Measurements from ENCODE around the gene GORASP1. TPM values are rescaled to one million over a fixed set of nuclear protein-coding genes. Genes with fewer than 3 reads are reported as not detected.

GORASP1 gene
- total RNA-seq, 4 donors from 2014 or later: 86.8 to 135 (median 96.3) TPM

DNA sequence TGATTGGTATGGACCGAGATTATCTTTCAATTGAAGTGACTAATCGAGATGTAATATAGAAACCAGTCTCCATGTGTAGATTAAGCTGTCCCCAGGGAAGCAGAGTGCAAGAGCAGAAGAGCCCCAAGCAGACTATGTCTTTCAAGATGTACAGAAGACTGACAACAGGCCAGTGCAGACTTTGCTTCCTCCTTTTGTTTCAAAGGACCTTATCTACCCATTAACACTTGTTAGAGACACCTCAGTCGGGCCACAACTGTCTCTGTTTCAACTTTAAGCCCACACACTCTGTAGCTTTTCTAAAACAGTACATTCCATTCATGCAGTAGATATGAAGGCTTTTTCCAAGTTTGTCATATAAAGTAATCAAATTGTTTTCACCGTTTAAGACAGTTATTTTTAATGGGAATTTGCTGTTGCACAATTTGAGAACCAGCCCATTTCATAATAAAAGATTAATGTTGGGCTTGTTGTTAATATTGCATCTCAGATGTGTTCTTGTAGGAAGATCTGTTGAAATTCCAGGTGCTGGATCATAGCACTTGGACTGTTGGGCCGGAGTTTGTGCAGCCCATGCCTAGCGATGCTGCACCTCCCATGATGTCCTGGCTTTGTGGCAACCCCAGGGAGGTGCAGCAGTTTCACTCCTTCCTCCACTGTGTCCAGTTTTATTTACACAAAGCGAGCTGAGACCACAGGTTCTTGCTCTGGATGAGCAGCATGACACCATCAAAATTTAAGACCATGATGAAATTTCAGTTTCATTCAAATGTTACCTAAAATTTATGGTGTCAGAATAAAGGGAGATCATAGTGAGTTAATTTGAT lies 12.4 kb downstream of the GORASP1 start:
- H3K27ac ChIP-seq: no peak overlapping the region
- in situ Hi-C loops (cut with MboI; ENCODE audit: low pct_ligation_motif_present in 1 of 4, low pct_unique_long_range_greater_than_20kb in 1 of 4, low sequenced_read_pairs in 3 of 4): no loop called here
- WGBS, 2 donors (ENCODE audit: low coverage in 1 of 2): 77% methylated on average over 4 to 7 of the region's 7 CpGs
- H3K4me1 ChIP-seq: no peaks in the 10 kb centered on the region
- peaks cover 0 to 45% (median 14%) of the 10 kb centered on the region in 4 donors for H3K36me3 ChIP-seq
- H3K4me3 ChIP-seq: no peak overlapping the region
- TF ChIP-seq POLR2AphosphoS5 (IDR thresholded peaks at IDR 0.05) (peak in 1 of 3 donors; percentile 19), POLR2A (IDR thresholded peaks at IDR 0.05) (no peak)
- H3K27me3 ChIP-seq: no peaks in the 10 kb centered on the region
- H3K9me3 ChIP-seq: no peaks in the 10 kb centered on the region
- intact Hi-C loops (cut with DNase I; ENCODE audit: low total_unique reads): no loop called here
- no peak for DNase-seq

GRCh38 chr3:39090922-39091321 lies 16.5 kb downstream of the GORASP1 start:
- H3K4me1 ChIP-seq: no peaks in the 10 kb centered on the region
- no peak overlapping the region for H3K4me3 ChIP-seq
- in situ Hi-C loops (cut with MboI; ENCODE audit: low pct_ligation_motif_present in 1 of 4, low pct_unique_long_range_greater_than_20kb in 1 of 4, low sequenced_read_pairs in 3 of 4) (no loop called here), intact Hi-C loops (cut with DNase I; ENCODE audit: low total_unique reads) (no loop called here)
- no peaks in the 10 kb centered on the region for H3K9me3 ChIP-seq
- peaks cover 0 to 54% (median 25%) of the 10 kb centered on the region in 4 donors for H3K36me3 ChIP-seq
- TF ChIP-seq POLR2A (IDR thresholded peaks at IDR 0.05) (no peak), EP300 (IDR thresholded peaks at IDR 0.05; ENCODE audit: low read depth) (no peak), POLR2AphosphoS5 (IDR thresholded peaks at IDR 0.05) (no peak)
- TF ChIP-seq, protein P1, sequence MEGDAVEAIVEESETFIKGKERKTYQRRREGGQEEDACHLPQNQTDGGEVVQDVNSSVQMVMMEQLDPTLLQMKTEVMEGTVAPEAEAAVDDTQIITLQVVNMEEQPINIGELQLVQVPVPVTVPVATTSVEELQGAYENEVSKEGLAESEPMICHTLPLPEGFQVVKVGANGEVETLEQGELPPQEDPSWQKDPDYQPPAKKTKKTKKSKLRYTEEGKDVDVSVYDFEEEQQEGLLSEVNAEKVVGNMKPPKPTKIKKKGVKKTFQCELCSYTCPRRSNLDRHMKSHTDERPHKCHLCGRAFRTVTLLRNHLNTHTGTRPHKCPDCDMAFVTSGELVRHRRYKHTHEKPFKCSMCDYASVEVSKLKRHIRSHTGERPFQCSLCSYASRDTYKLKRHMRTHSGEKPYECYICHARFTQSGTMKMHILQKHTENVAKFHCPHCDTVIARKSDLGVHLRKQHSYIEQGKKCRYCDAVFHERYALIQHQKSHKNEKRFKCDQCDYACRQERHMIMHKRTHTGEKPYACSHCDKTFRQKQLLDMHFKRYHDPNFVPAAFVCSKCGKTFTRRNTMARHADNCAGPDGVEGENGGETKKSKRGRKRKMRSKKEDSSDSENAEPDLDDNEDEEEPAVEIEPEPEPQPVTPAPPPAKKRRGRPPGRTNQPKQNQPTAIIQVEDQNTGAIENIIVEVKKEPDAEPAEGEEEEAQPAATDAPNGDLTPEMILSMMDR (IDR thresholded peaks at IDR 0.05): no peak
- H3K27ac ChIP-seq: no peak overlapping the region
- DNase-seq: no peak
- no peaks in the 10 kb centered on the region for H3K27me3 ChIP-seq
- WGBS, 2 donors (ENCODE audit: low coverage in 1 of 2): 77 to 83% methylated on average over 1 to 2 of the region's 2 CpGs

DNA sequence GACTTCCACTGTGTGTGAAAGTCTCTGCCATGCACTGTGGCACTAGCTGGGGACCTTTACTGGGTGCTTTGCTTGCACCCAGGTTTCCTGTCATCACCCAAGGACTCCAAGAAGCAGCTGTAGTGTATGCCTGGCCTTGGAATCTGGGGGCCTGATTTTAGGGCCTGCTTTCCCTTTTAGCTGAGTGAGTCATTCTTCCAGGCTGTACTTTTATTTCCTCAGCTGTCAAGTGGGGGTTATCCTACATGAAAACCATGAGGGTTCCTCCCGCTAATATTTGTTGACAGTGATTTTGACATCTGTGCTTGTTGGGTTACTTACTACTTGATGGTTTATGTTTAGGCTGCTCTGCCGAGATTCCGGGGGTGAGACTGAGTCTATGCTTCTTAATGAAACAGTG lies 18.5 kb downstream of the GORASP1 start:
- DNase-seq: no peak
- peaks cover 0 to 43% (median 21%) of the 10 kb centered on the region in 4 donors for H3K36me3 ChIP-seq
- H3K4me1 ChIP-seq: no peaks in the 10 kb centered on the region
- no peaks in the 10 kb centered on the region for H3K9me3 ChIP-seq
- TF ChIP-seq POLR2AphosphoS5 (IDR thresholded peaks at IDR 0.05): no peak
- TF ChIP-seq POLR2A (IDR thresholded peaks at IDR 0.05): no peak
- TF ChIP-seq, protein P1 (IDR thresholded peaks at IDR 0.05): no peak
- no peak for TF ChIP-seq EP300 (IDR thresholded peaks at IDR 0.05; ENCODE audit: low read depth)
- intact Hi-C loops (cut with DNase I; ENCODE audit: low total_unique reads): no loop called here
- in situ Hi-C loops (cut with MboI; ENCODE audit: low pct_ligation_motif_present in 1 of 4, low pct_unique_long_range_greater_than_20kb in 1 of 4, low sequenced_read_pairs in 3 of 4): no loop called here
- WGBS, 2 donors (ENCODE audit: low coverage in 1 of 2): 79 to 93% methylated on average over 3 of the region's 3 CpGs
- H3K27me3 ChIP-seq: no peaks in the 10 kb centered on the region
- H3K4me3 ChIP-seq: no peak overlapping the region
- H3K27ac ChIP-seq: no peak overlapping the region

GRCh38 chr3:39088456-39088855 lies 19.0 kb downstream of the GORASP1 start:
- Histone ChIP-seq H3K27ac (no peak overlapping the region), H3K4me1 (no peaks in the 10 kb centered on the region), H3K36me3 (peaks cover 0 to 40% (median 20%) of the 10 kb centered on the region in 4 donors), H3K9me3 (no peaks in the 10 kb centered on the region), H3K4me3 (no peak overlapping the region), H3K27me3 (no peaks in the 10 kb centered on the region)
- 92% methylated on average over 3 of the region's 3 CpGs; no CpG with 5 or more reads in 1 of the 2 donors for WGBS, 2 donors (ENCODE audit: low coverage in 1 of 2)
- no peak for DNase-seq
- in situ Hi-C loops (cut with MboI; ENCODE audit: low pct_ligation_motif_present in 1 of 4, low pct_unique_long_range_greater_than_20kb in 1 of 4, low sequenced_read_pairs in 3 of 4) (no loop called here), intact Hi-C loops (cut with DNase I; ENCODE audit: low total_unique reads) (no loop called here)
- no peak for TF ChIP-seq EP300 (IDR thresholded peaks at IDR 0.05; ENCODE audit: low read depth)
- no peak for TF ChIP-seq POLR2A (IDR thresholded peaks at IDR 0.05)
- TF ChIP-seq, protein P1 (IDR thresholded peaks at IDR 0.05): no peak
- TF ChIP-seq POLR2AphosphoS5 (IDR thresholded peaks at IDR 0.05): no peak
